Left colon (tissue), 2 donors: ENCODE measurements around the gene DSCAM. TPM values are rescaled to one million over a fixed set of nuclear protein-coding genes. Genes with fewer than 3 reads are reported as not detected.
"Not testable (repeated sequence)": the region's sequence is repeated elsewhere in the genome, so short reads cannot be mapped to it uniquely, and the experiment has no call there.

Experiments
- ATAC-seq: fragments of 200-7000 bp; cut with Tn5 transposase; one replicate; pipeline ENCODE4 v1.9.1; 2020; ENCODE audit warnings: mild to moderate bottlenecking, moderate library complexity
- DNase-seq, 2 donors: peaks; one replicate each; pipeline ENCODE4 v3.0.0-alpha.2; 2020
- intact Hi-C, 2 donors: fragments of 100-400 bp; cut with DNase I in 1 of 2; cut with micrococcal nuclease in 1 of 2; formaldehyde crosslinking; loops; one replicate each; pipeline versions ENCODE4 v1.11.2 to v1.14.0; 2022; cut with DNase I, micrococcal nuclease
- long read RNA-seq: library from polyadenylated mRNA; unstranded; transcript quantifications from one replicate; pipeline ENCODE4 v2.0.0, GENCODE V29; 2021
- total RNA-seq, 2 donors: library from RNA; stranded (reverse); fragmentation: NEBNext Ultra II Directional; extraction: Animal tissue kit (Norgen Biotek cat#: 25700); gene quantifications; one replicate each; pipeline ENCODE4 v1.2.1, GENCODE V29; 2021
- donor health status: DM: no; HTN: no; CAD: no.
- donor health status: DM: yes; HTN: yes; CAD: no.

Gene DSCAM
- total RNA-seq, result not detected
- long read RNA-seq, result 0 reads

DNA sequence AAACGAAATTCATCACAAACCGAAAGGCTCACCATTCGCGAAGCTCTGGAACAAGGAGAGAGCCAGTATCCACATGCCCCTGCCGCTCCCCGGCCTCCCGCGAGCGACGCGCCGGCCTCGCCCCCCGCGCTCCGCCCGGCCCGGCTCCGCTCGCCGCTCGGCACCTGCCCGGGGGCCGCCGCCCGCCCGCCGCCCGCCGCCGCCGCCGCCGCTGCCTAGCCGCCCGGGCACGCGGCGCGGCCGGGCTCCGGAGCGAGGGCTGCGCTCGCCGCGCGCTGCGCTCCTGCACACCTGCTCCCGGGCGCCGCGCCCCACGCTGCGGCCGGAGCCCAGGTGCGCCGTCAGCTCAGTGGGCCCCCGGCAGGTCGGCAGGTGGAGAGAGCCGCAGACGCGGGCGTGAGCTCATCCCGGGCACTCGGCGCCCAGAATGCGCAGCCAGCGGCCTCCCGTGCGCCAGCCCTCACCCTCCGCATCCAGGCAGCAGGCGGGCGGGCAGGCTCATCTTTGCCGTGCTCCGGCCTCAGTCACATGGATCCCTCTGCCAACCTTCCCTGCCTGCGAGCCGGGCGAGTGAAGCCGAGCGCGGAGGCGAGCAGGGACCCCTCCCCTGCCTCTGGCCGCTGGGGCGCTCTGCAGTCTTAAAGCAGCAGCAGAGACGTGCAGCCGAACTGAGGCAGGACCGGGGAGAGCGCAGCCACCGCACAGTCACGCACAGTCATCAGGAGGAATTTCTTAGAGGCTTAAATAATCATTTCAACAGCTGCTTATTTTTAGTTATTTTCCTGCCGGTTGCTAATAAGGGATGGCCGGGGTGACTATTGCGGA, at the start of gene DSCAM:
Gene DSCAM (minus strand): TSS at position 572 of the 825 bp plus-strand sequence. CDS start 497 bp downstream, at position 75.
- DNase-seq, result no peak
- intact Hi-C loops, result no loop called here
- ATAC-seq, result no peak

DNA sequence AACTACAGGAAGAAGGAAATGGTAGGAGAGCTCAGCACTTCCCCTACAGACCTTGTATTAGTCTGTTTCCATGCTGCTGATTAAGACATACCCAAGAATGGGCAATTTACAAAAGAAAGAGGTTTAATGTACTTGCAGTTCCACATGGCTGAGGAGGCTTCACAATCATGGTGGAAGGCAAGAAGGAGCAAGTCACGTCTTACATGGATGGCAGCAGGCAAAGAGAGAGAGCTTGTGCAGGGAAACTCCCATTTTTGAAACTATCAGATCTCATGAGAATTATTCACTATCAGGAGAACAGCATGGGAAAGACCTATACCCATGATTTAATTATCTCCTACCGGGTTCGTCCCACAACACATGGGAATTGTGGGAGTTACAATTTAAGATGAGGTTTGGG, 48.7 kb upstream of the DSCAM start:
- intact Hi-C loops, DNase-seq, ATAC-seq: not testable (repeated sequence)

- intact Hi-C loops, result no loop called here
- DNase-seq, result no peak
- ATAC-seq, result no peak
These were observed 40.0 kb upstream of the DSCAM start for GRCh38 chr21:40886931-40887330.

- intact Hi-C loops, result no loop called here
- DNase-seq (no peak), ATAC-seq (no peak)
These were observed 39.0 kb upstream of the DSCAM start for GRCh38 chr21:40886006-40886405.

GRCh38 chr21:40882192-40882915, 35.4 kb upstream of the DSCAM start:
- ATAC-seq (no peak), DNase-seq (no peak)
- intact Hi-C loops, result no loop called here

GRCh38 chr21:40881767-40882166, 34.8 kb upstream of the DSCAM start:
- DNase-seq, result no peak
- no peak for ATAC-seq
- intact Hi-C loops, result no loop called here

GRCh38 chr21:40871099-40871498, 24.1 kb upstream of the DSCAM start:
- intact Hi-C loops, result no loop called here
- no peak for ATAC-seq

DNA sequence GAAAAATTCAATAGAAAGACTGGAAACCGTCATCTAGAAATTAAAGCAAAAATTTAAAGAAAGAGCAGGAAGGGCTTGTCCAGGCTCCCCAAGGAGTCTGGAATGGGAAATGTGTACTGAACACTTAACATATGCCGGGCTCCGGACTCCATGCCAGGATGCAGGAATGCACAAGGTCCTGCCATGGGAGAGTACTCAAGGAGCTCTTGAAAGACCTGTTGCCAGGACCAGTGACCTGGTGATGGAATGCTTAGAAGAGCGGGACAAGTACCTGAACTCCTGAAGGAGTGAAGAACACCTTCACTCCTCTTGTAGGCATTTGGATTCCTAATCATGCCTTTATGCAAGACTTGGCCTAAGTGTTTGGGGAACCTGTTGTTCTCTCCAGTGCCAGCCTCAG, 16.9 kb upstream of the DSCAM start:
- intact Hi-C loops, result no loop called here
- no peak for ATAC-seq
- no peak for DNase-seq

More at GRCh38 chr21:40871099-40871498, 24.1 kb upstream of the DSCAM start:
- DNase-seq, result no peak

DNA sequence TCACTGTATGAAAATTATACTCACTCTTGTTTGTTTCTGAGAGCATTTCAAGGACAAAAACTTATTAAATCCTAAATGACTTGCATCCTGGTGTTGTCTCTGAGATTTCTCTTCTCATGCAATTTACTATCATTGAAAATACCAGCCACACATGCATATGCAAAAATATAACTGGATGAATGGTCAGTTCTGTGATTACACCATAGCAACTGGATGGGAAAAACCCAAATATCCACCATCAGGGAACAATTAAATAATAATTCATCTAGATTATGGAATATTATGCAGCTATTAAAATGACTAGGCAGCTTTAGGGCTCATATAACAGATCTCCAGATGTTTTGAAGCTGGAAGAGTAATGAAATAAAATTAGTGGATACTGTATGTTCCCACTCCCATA, 11.6 kb upstream of the DSCAM start:
- intact Hi-C loops, result no loop called here
- DNase-seq (no peak), ATAC-seq (no peak)

DNA sequence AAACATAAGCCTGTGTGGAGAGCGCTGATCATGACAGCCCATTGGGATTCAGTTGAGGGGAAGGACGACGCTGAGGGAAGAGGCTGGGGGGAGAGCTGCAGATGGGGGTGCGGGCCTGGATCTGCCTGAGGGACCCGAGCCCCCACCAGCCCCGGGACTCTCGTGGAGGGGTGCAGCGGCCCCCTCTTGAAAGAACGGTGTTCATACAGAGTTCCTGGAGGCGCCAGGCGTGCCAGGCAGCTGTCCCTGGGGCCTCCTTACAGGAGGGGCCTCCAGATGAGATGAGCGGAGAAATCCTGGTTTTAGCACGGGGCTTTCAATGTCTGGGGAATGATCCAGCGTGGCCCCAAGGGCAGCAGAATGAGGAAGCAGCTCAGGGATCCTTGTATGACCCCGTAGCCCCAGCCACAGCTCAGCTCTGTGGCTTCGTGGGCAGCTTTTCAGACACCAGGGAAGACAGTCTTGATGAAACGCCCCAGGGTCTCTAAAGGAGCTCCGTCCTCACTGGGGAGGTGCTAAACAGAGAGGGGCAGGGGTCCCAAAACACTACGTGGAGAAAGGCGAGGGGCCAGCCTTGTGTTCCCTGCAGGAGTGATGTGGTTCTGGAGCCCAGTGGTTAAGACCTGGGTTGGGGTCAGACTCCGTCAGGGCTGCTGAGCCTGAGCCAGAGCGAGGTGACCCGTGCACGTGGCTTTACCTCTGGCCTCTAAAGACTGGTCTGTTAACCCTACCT, 7.2 kb upstream of the DSCAM start:
- DNase-seq, result no peak
- ATAC-seq, result no peak

DNA sequence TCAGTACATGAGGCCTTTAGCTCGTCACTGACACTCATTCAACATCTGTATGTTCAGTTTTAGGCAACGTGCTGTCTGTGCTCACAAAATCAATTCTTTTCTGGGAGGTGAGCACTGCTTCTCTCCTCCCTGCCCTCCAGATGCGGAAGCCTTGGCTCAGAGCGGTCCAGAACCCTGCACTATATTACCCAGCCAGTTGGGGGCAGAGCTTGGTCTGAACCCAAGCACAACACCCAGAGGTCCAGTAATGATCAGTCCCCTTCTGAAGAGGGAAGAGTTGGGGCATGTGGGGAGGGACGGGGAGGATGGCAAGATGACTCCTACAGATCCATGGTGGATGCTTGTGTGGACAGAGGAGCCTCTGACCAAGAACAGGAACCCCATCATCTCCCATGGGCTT, 5.6 kb upstream of the DSCAM start:
- no peak for ATAC-seq
- intact Hi-C loops, result no loop called here
- DNase-seq, result no peak

More for the DNA sequence above, 7.2 kb upstream of the DSCAM start:
- intact Hi-C loops, result no loop called here

DNA sequence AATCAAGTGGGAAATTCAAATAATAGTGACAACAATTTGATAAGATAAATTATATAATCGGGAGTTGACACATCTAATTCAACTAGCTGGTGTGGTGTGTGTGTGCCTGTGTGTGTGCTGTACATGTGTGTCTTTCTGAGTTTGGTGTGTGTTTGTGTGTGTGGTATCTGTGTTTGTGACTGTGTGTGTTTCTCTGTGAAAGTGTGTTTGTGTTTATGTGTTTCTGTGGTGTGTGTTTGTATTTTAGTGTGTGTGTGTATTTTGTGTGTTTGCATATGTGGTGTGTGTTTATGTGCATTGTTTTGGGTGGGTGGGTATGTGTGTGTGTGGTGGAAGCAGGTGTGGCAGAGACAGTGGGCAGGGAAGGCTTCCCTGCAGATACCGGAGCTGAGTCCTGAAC, 4.8 kb upstream of the DSCAM start:
- DNase-seq (no peak), ATAC-seq (no peak)
- intact Hi-C loops, result no loop called here

DNA sequence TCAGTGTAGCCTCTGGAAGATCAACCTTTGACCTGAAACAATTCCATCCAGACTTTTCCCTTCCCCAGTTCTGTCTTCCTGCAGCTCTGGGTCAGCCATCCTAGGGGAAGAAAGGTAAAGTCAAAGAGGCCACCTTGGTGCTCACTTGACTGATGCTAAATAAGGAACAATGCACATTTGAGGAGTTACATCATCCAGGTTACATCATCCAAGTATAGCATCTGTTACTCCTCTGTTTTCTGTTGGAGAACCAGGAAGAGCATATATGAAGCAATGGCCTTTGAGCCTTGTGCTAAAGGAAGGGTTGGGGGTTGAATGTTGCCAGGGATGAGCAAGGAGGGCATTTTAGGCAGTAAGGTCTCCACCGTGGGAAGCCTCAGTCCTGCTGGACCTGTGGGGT, 3.1 kb upstream of the DSCAM start:
- DNase-seq, result no peak
- no peak for ATAC-seq
- intact Hi-C loops, result no loop called here

DNA sequence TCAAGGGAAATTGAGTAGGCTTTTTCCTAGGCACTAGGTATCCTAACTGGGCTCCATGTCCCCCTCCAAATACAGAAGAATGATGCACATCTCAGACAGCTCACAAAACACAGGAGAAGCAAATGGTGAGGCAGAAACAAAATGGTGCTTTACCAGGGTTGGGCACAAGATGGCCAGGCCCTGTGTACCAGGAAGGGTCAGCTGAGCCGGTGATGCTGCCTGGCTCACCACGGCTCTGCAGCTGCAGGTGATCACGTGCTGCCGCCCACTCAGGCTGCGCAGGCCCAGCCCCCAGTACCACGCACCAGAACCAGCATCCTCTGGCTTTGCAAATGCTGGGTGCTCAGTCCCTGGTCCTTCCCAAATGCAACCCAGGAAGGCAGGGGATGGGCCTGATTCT, 993 bp upstream of the DSCAM start:
- ATAC-seq (no peak), DNase-seq (no peak)
- intact Hi-C loops, result no loop called here

- DNase-seq, result no peak
- intact Hi-C loops, result no loop called here
- no peak for ATAC-seq
These were observed 855 bp downstream of the DSCAM start for GRCh38 chr21:40846103-40846502.

- no peak for DNase-seq
- intact Hi-C loops, result no loop called here
- ATAC-seq, result no peak
These were observed 1.4 kb downstream of the DSCAM start for GRCh38 chr21:40845441-40845995.

GRCh38 chr21:40844935-40845334, 2.0 kb downstream of the DSCAM start:
- intact Hi-C loops, result no loop called here
- DNase-seq (no peak), ATAC-seq (no peak)

GRCh38 chr21:40842197-40842552, 4.8 kb downstream of the DSCAM start:
- ATAC-seq (no peak), DNase-seq (no peak)
- intact Hi-C loops, result no loop called here

- DNase-seq (peak in 1 of 2 donors; percentile 10), ATAC-seq (no peak)
- intact Hi-C loops, result no loop called here
These were observed 5.3 kb downstream of the DSCAM start for GRCh38 chr21:40841524-40842196.
